Measurements from ENCODE around the gene IL1RAPL1.

The IL1RAPL1 gene

GRCh38 chrX:28880136-28880535 is 292.9 kb downstream of the IL1RAPL1 start:
- Histone ChIP-seq H3K4me2 (no peak overlapping the region), H3K4me3 (no peak overlapping the region), H3K4me1 (no peaks in the 10 kb centered on the region), H3K9me3 (replicated peaks in 1 of 11) (no peaks in the 10 kb centered on the region; a peak in 1 of 22 replicates), H3K36me3 (no peaks in the 10 kb centered on the region), H3K9ac (no peak overlapping the region), H3K27me3 (no peaks in the 10 kb centered on the region), H3K27ac (no peak overlapping the region), H4K20me1 (no peaks in the 10 kb centered on the region)
- TF ChIP-seq Cebpa-rat (IDR thresholded peaks at IDR 0.05) = no peak

- no peak for TF ChIP-seq Cebpa-rat (IDR thresholded peaks at IDR 0.05)
- Histone ChIP-seq H3K36me3 (no peaks in the 10 kb centered on the region), H3K27me3 (no peaks in the 10 kb centered on the region), H3K27ac (no peak overlapping the region), H3K4me1 (no peaks in the 10 kb centered on the region), H3K9me3 (replicated peaks in 1 of 11) (no peaks in the 10 kb centered on the region; a peak in 1 of 22 replicates), H3K9ac (no peak overlapping the region), H3K4me3 (no peak overlapping the region), H3K4me2 (no peak overlapping the region), H4K20me1 (no peaks in the 10 kb centered on the region)
Observed at GRCh38 chrX:28884823-28885222, 297.6 kb downstream of the IL1RAPL1 start.

- TF ChIP-seq Cebpa-rat (IDR thresholded peaks at IDR 0.05) = no peak
- no peaks in the 10 kb centered on the region for H3K36me3 ChIP-seq
Observed at GRCh38 chrX:28888416-28888815, 301.2 kb downstream of the IL1RAPL1 start.

DNA sequence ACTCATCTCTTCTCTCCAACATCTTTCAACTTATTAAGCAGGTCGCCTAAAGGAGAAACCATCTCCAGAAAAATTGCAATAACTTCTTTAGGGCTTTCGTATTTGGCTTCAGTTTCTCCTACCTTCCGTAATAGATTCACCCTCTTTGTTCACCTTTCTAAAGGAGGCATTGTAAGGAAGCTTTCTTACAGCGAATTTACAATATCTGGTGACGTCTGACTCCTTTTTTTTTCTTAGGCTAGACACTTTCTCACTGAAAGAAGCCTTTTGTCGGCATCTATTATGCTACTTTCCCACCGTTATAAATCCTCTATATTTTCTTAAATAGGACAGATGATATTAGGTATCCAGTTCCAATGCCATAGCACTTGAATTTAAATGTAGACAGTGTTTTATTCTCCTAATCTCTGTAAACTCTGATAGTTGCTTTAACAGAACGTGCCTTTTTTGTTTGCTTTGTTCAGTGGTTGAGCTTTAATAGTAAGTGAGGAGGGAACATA is 302.4 kb downstream of the IL1RAPL1 start:
- Histone ChIP-seq H3K9me3 (replicated peaks in 1 of 11) (no peaks in the 10 kb centered on the region), H3K27me3 (no peaks in the 10 kb centered on the region), H3K4me3 (no peak overlapping the region), H3K9ac (no peak overlapping the region), H3K4me2 (no peak overlapping the region), H4K20me1 (no peaks in the 10 kb centered on the region), H3K4me1 (no peaks in the 10 kb centered on the region), H3K27ac (no peak overlapping the region), H3K36me3 (no peaks in the 10 kb centered on the region)
- no peak for TF ChIP-seq Cebpa-rat (IDR thresholded peaks at IDR 0.05)

More at GRCh38 chrX:28888416-28888815, 301.2 kb downstream of the IL1RAPL1 start:
- H4K20me1 ChIP-seq = no peaks in the 10 kb centered on the region
- H3K4me3 ChIP-seq = no peak overlapping the region
- no peak overlapping the region for H3K9ac ChIP-seq
- H3K9me3 ChIP-seq (replicated peaks in 1 of 11) = no peaks in the 10 kb centered on the region
- H3K4me1 ChIP-seq = no peaks in the 10 kb centered on the region
- H3K27me3 ChIP-seq = no peaks in the 10 kb centered on the region
- H3K4me2 ChIP-seq = no peak overlapping the region
- H3K27ac ChIP-seq = no peak overlapping the region

DNA sequence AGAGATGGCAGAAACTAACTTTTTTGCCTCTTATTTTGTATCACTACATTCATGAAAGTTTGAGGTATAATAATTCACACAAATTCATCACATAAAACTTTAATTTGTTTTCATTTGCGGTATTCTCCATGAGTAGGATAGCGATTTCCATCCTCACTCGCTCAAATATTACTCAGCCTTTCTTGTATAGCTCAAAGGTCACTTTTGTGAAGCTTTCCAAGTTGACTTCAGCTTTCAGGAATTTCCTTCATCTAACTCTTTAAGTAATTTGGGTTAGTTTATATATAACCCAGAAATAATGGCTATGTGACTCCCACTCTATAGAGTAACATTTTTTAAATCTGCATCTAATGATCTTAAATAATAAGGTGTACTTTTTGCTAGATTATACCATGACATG is 314.4 kb downstream of the IL1RAPL1 start:
- no peaks in the 10 kb centered on the region for H3K36me3 ChIP-seq
- H3K27me3 ChIP-seq = no peaks in the 10 kb centered on the region
- no peak overlapping the region for H3K4me2 ChIP-seq
- H4K20me1 ChIP-seq = no peaks in the 10 kb centered on the region
- TF ChIP-seq Cebpa-rat (IDR thresholded peaks at IDR 0.05) = no peak
- H3K9me3 ChIP-seq (replicated peaks in 1 of 11) = no peaks in the 10 kb centered on the region
- H3K4me3 ChIP-seq = no peak overlapping the region
- H3K9ac ChIP-seq = no peak overlapping the region
- no peak overlapping the region for H3K27ac ChIP-seq
- no peaks in the 10 kb centered on the region for H3K4me1 ChIP-seq

GRCh38 chrX:28910487-28910886 is 323.2 kb downstream of the IL1RAPL1 start:
- Histone ChIP-seq H3K4me2 (no peak overlapping the region), H3K4me3 (no peak overlapping the region), H3K4me1 (no peaks in the 10 kb centered on the region), H3K27ac (no peak overlapping the region), H3K27me3 (no peaks in the 10 kb centered on the region), H3K9me3 (replicated peaks in 1 of 11) (no peaks in the 10 kb centered on the region), H3K9ac (no peak overlapping the region), H3K36me3 (no peaks in the 10 kb centered on the region), H4K20me1 (no peaks in the 10 kb centered on the region; a peak in 1 of 22 replicates)
- no peak for TF ChIP-seq Cebpa-rat (IDR thresholded peaks at IDR 0.05)

DNA sequence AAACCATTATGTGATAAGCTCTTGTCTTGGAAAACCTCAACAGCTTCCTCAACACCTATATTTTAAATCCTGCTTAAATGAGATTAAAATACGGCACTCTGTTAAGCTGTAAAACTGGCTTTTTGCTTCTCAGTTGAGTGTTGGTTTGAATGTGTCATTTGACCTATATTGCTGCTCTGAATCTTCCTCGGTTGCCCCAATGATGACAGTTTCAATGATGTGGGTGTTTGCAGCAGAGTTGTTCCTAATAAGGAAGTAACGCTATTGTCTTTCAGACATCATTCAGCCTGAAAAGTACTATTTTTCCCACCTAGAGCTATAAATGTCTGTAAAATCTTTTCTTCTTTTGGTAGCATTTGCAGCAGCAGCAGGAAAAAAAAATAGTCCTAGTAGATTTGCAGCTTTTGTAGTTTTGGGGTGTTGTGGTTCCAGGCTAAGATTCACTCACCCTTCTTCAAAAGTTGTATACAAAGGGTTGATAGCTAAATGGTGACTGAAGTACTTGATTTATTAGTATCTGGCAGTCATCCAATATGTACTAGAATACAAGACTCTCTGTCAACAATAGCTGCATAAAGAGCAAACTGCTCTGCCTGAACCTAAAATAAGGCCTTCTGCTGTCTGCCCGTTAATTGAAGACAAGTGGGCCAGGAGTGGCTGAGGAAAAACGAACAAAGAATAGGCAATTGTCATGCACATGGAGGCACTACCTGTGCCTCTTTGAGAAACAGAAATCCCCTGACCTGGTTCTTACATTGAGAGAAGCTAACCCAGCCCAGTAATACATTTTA is 333.1 kb downstream of the IL1RAPL1 start:
- no peak for TF ChIP-seq Cebpa-rat (IDR thresholded peaks at IDR 0.05)
- Histone ChIP-seq H3K4me2 (no peak overlapping the region), H3K4me1 (peaks cover 0 to 4% (median 0%) of the 10 kb centered on the region in 10 experiments; a peak in 1 of 20 replicates), H4K20me1 (no peaks in the 10 kb centered on the region; a peak in 1 of 22 replicates), H3K36me3 (no peaks in the 10 kb centered on the region), H3K9me3 (replicated peaks in 1 of 11) (no peaks in the 10 kb centered on the region), H3K9ac (no peak overlapping the region), H3K27ac (no peak overlapping the region), H3K4me3 (no peak overlapping the region), H3K27me3 (no peaks in the 10 kb centered on the region)

DNA sequence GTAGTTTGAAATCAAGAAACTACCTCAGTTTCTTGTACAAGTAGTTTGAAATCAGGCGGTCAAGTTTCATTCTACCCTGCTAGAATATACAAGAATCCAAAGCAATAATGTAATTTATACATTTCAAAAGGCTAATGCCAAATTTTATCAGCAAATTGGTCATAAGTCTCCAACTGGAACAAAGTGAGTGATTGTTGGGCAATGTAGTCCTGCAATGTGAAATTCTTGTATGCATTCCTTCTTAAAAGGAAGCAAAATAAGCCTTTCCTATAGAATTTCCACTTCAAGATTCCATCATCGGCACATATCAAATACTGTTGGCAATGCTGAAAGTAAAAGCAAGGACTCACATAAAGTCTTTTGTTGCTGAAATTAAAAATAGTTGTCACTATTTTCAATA is 334.9 kb downstream of the IL1RAPL1 start:
- H3K4me3 ChIP-seq = no peak overlapping the region
- no peak overlapping the region for H3K27ac ChIP-seq
- H3K9ac ChIP-seq = no peak overlapping the region
- no peaks in the 10 kb centered on the region for H3K36me3 ChIP-seq
- no peaks in the 10 kb centered on the region for H3K9me3 ChIP-seq (replicated peaks in 1 of 11)
- no peak overlapping the region for H3K4me2 ChIP-seq
- no peaks in the 10 kb centered on the region for H3K27me3 ChIP-seq
- no peaks in the 10 kb centered on the region for H4K20me1 ChIP-seq
- peaks cover 0 to 4% (median 0%) of the 10 kb centered on the region in 10 experiments; a peak in 1 of 20 replicates for H3K4me1 ChIP-seq
- no peak for TF ChIP-seq Cebpa-rat (IDR thresholded peaks at IDR 0.05)

DNA sequence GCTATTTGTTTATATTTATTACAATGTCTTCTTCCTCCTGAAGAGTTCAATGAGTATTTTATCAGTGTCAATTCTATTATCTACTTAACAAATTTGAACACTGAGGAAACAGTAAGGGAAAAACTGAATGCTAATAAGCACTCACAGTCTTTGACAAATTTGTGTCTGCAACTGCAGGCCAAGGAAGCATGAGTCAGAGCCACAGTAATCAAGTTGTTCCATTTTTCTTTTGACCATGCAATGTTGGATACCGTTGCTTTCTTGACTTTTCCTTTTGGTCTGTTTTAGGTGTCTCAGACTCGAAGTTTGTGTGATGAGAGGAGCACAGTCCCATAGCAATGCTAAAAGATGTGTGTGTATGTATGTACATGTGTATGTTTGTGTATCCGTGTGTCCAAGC is 359.6 kb downstream of the IL1RAPL1 start:
- Histone ChIP-seq H3K36me3 (no peaks in the 10 kb centered on the region), H3K4me1 (no peaks in the 10 kb centered on the region), H4K20me1 (no peaks in the 10 kb centered on the region), H3K4me2 (no peak overlapping the region), H3K4me3 (no peak overlapping the region), H3K9ac (no peak overlapping the region), H3K27ac (no peak overlapping the region), H3K27me3 (no peaks in the 10 kb centered on the region), H3K9me3 (replicated peaks in 1 of 11) (no peaks in the 10 kb centered on the region)
- TF ChIP-seq Cebpa-rat (IDR thresholded peaks at IDR 0.05) = no peak

DNA sequence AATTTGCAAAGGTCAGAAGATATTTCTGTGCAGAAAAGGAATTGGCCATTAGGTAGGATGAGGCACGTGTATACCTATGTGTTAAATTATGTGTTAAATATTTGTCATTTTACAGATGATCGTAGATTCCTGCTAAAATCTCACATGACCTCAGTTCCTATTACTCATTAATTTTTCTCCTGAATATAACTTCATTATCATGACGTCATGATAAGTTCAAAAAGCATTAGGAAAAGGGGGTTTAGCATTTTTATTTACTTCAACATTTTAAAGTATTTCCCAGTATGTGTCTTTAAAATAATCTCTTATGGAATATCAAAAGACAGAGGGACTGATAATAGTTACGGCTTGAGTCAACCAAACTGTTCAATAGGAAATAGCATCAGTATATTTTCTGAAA is 372.8 kb downstream of the IL1RAPL1 start:
- Histone ChIP-seq H3K27ac (no peak overlapping the region), H3K27me3 (no peaks in the 10 kb centered on the region), H3K9ac (no peak overlapping the region), H3K4me1 (no peaks in the 10 kb centered on the region), H3K36me3 (no peaks in the 10 kb centered on the region), H3K4me2 (no peak overlapping the region), H4K20me1 (no peaks in the 10 kb centered on the region), H3K9me3 (replicated peaks in 1 of 11) (no peaks in the 10 kb centered on the region), H3K4me3 (no peak overlapping the region)
- TF ChIP-seq Cebpa-rat (IDR thresholded peaks at IDR 0.05) = no peak
